ENCODE measurements around the gene AMH. TPM values are rescaled to one million over a fixed set of nuclear protein-coding genes. Genes with fewer than 3 reads are reported as not detected.

Gene AMH
- total RNA-seq, 1 experiment from 2014 or later = 11.2 TPM

DNA sequence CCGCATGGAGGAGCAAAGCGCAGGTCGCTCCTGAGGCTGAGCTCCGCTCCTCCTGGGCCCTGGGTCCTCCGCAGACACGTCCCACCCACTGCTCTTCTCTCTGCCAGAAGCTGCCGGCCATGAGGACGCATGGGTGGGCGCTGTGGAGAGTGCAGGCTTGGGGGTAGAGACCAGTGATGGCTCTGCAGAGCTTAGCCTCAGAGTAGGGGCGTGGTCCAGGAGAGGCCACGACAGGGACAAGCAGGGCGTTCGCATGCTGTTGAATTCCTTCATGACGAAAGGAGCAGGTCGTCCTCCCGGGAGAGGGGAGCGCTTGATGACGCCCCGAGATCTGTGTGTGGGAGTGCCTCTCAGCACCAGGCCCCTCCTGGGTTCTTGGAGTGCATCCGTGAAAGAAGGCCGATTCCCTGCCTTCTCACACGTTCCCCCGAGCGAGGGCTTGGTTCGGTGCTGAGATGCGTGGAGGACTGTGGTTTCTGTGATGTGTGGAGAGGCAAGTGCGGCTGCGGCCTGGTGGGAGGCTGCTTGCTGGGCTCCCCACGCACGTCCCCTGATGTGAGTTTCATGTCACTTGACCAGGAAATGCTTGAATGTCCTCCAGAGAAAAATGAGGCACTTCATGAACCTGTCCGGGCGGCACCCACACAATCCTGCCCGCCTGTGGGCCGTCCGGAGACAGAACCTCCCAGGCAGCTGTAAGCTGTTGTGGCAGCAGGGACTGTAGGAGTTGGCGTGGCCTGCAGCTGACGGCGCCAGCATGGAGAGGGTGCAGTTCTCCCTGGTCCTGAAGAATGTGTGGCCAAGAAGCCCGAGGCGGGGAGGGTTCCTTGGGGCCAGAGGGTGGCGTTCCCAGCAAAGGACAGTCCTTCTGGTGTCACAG is 8.0 kb upstream of the AMH start:
- ATAC-seq (no peak), DNase-seq (ENCODE audit: low spot score) (no peak)
- Mint-ChIP-seq H3K4me1 (peaks cover 38% of the 10 kb centered on the region), H3K36me3 (peaks cover 30% of the 10 kb centered on the region), H3K9me3 (no peaks in the 10 kb centered on the region), H3K4me3 (peak overlapping the region; percentile 93), H3K27ac (peak overlapping the region; percentile 91), H3K27me3 (ENCODE audit: low read depth) (peaks cover 5% of the 10 kb centered on the region; the same call in 1 of the 2 replicates)
- ChIA-PET CTCF (interaction anchor here (1.0 to 4.7 kb wide), 5 partner anchors 10 to 85 kb away, joined by 3 to 65 read pairs (median 21); partner anchors contain the start of gene AMH), POLR2A (no interaction called here)
- TF ChIP-seq, protein P1, sequence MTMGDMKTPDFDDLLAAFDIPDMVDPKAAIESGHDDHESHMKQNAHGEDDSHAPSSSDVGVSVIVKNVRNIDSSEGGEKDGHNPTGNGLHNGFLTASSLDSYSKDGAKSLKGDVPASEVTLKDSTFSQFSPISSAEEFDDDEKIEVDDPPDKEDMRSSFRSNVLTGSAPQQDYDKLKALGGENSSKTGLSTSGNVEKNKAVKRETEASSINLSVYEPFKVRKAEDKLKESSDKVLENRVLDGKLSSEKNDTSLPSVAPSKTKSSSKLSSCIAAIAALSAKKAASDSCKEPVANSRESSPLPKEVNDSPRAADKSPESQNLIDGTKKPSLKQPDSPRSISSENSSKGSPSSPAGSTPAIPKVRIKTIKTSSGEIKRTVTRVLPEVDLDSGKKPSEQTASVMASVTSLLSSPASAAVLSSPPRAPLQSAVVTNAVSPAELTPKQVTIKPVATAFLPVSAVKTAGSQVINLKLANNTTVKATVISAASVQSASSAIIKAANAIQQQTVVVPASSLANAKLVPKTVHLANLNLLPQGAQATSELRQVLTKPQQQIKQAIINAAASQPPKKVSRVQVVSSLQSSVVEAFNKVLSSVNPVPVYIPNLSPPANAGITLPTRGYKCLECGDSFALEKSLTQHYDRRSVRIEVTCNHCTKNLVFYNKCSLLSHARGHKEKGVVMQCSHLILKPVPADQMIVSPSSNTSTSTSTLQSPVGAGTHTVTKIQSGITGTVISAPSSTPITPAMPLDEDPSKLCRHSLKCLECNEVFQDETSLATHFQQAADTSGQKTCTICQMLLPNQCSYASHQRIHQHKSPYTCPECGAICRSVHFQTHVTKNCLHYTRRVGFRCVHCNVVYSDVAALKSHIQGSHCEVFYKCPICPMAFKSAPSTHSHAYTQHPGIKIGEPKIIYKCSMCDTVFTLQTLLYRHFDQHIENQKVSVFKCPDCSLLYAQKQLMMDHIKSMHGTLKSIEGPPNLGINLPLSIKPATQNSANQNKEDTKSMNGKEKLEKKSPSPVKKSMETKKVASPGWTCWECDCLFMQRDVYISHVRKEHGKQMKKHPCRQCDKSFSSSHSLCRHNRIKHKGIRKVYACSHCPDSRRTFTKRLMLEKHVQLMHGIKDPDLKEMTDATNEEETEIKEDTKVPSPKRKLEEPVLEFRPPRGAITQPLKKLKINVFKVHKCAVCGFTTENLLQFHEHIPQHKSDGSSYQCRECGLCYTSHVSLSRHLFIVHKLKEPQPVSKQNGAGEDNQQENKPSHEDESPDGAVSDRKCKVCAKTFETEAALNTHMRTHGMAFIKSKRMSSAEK (CRISPR knock-in tag; IDR thresholded peaks at IDR 0.05; ENCODE audit: borderline replicate concordance) = no peak
- TF ChIP-seq ZNF416 (CRISPR knock-in tag; IDR thresholded peaks at IDR 0.05) (no peak), NFYB (CRISPR knock-in tag; conservative IDR thresholded peaks at IDR 0.05; ENCODE audit: low read depth) (no peak), MYBL2 (CRISPR knock-in tag; IDR thresholded peaks at IDR 0.05) (no peak)
- TF ChIP-seq, protein P2, sequence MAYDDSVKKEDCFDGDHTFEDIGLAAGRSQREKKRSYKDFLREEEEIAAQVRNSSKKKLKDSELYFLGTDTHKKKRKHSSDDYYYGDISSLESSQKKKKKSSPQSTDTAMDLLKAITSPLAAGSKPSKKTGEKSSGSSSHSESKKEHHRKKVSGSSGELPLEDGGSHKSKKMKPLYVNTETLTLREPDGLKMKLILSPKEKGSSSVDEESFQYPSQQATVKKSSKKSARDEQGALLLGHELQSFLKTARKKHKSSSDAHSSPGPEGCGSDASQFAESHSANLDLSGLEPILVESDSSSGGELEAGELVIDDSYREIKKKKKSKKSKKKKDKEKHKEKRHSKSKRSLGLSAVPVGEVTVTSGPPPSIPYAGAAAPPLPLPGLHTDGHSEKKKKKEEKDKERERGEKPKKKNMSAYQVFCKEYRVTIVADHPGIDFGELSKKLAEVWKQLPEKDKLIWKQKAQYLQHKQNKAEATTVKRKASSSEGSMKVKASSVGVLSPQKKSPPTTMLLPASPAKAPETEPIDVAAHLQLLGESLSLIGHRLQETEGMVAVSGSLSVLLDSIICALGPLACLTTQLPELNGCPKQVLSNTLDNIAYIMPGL (CRISPR knock-in tag; IDR thresholded peaks at IDR 0.05) = no peak

DNA sequence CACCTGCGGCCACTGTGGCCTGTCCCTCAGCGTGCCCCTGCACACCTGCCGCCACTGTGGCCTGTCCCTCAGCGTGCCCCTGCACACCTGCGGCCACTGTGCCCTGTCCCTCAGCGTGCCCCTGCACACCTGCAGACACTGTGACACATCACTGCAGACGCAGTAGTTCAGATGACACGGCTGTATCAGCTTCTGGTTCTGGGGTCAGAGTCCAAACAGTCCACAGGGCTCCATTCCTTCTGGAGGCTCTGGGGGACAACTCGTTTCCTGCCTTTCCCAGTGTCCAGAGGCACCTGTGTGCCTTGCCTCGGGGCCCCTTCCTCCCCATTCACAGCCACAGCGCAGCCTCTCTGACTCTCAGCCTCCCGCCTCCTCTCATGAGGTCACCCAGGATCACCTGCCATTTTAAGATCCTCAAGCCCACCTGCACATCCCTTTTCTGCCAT is 7.0 kb upstream of the AMH start:
- TF ChIP-seq ZNF671 (CRISPR knock-in tag; IDR thresholded peaks at IDR 0.05) (no peak), ZNF232 (CRISPR knock-in tag; IDR thresholded peaks at IDR 0.05) (no peak), SOX15 (CRISPR knock-in tag; IDR thresholded peaks at IDR 0.05) (no peak), EMX1 (CRISPR knock-in tag; IDR thresholded peaks at IDR 0.05) (no peak), JAZF1 (CRISPR knock-in tag; IDR thresholded peaks at IDR 0.05) (no peak)
- TF ChIP-seq, protein P3, sequence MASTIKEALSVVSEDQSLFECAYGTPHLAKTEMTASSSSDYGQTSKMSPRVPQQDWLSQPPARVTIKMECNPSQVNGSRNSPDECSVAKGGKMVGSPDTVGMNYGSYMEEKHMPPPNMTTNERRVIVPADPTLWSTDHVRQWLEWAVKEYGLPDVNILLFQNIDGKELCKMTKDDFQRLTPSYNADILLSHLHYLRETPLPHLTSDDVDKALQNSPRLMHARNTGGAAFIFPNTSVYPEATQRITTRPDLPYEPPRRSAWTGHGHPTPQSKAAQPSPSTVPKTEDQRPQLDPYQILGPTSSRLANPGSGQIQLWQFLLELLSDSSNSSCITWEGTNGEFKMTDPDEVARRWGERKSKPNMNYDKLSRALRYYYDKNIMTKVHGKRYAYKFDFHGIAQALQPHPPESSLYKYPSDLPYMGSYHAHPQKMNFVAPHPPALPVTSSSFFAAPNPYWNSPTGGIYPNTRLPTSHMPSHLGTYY (CRISPR knock-in tag; IDR thresholded peaks at IDR 0.05) = no peak
- TF ChIP-seq, protein P4, sequence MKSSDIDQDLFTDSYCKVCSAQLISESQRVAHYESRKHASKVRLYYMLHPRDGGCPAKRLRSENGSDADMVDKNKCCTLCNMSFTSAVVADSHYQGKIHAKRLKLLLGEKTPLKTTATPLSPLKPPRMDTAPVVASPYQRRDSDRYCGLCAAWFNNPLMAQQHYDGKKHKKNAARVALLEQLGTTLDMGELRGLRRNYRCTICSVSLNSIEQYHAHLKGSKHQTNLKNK (CRISPR knock-in tag; IDR thresholded peaks at IDR 0.05) = no peak
- TF ChIP-seq, protein P5, sequence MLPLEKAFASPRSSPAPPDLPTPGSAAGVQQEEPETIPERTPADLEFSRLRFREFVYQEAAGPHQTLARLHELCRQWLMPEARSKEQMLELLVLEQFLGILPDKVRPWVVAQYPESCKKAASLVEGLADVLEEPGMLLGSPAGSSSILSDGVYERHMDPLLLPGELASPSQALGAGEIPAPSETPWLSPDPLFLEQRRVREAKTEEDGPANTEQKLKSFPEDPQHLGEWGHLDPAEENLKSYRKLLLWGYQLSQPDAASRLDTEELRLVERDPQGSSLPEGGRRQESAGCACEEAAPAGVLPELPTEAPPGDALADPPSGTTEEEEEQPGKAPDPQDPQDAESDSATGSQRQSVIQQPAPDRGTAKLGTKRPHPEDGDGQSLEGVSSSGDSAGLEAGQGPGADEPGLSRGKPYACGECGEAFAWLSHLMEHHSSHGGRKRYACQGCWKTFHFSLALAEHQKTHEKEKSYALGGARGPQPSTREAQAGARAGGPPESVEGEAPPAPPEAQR (CRISPR knock-in tag; IDR thresholded peaks at IDR 0.05) = no peak
- TF ChIP-seq, protein P6, sequence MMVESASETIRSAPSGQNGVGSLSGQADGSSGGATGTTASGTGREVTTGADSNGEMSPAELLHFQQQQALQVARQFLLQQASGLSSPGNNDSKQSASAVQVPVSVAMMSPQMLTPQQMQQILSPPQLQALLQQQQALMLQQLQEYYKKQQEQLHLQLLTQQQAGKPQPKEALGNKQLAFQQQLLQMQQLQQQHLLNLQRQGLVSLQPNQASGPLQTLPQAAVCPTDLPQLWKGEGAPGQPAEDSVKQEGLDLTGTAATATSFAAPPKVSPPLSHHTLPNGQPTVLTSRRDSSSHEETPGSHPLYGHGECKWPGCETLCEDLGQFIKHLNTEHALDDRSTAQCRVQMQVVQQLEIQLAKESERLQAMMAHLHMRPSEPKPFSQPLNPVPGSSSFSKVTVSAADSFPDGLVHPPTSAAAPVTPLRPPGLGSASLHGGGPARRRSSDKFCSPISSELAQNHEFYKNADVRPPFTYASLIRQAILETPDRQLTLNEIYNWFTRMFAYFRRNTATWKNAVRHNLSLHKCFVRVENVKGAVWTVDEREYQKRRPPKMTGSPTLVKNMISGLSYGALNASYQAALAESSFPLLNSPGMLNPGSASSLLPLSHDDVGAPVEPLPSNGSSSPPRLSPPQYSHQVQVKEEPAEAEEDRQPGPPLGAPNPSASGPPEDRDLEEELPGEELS (CRISPR knock-in tag; IDR thresholded peaks at IDR 0.05) = no peak
- POLR2A ChIA-PET = no interaction called here
- peaks cover 30% of the 10 kb centered on the region for H3K36me3 Mint-ChIP-seq

More for the DNA sequence above, 7.0 kb upstream of the AMH start:
- H3K27me3 Mint-ChIP-seq (ENCODE audit: low read depth) = no peaks in the 10 kb centered on the region
- peak overlapping the region; percentile 93 for H3K27ac Mint-ChIP-seq
- H3K9me3 Mint-ChIP-seq = no peaks in the 10 kb centered on the region
- peaks cover 38% of the 10 kb centered on the region for H3K4me1 Mint-ChIP-seq
- H3K4me3 Mint-ChIP-seq = no peak overlapping the region
- DNase-seq (ENCODE audit: low spot score) = no peak
- CTCF ChIA-PET = no interaction called here
- ATAC-seq = no peak

Data from WTC11 (cell line).